T-helper 1 cell treated with Interleukin-12 subunit alpha and Interleukin-12 subunit beta and Interleukin-4 antibody, amounts not matched to agents 30 μg/mL and 1 μg/mL, for 36 hours (primary cell): ENCODE results near the gene PTPRJ.
A peak's percentile ranks its signal among the peaks of the same experiment; 100 is the strongest.
"Not testable (repeated sequence)": the region's sequence is repeated elsewhere in the genome, so short reads cannot be mapped to it uniquely, and the experiment has no call there.

Experiments
- H3K27ac Mint-ChIP-seq: one replicate; pipeline ENCODE4 v1.8.0; 2021; ENCODE audit warnings: mild to moderate bottlenecking, mixed read lengths
- H3K27me3 Mint-ChIP-seq: one replicate; pipeline ENCODE4 v1.8.0; 2021; ENCODE audit warnings: low read depth, mixed read lengths
- H3K36me3 Mint-ChIP-seq: one replicate; pipeline ENCODE4 v1.8.0; 2021; ENCODE audit warnings: low read depth, mixed read lengths
- H3K4me1 Mint-ChIP-seq: one replicate; pipeline ENCODE4 v1.8.0; 2021; ENCODE audit warnings: low read depth, mixed read lengths
- H3K4me3 Mint-ChIP-seq: one replicate; pipeline ENCODE4 v1.8.0; 2021; ENCODE audit warnings: mild to moderate bottlenecking, moderate library complexity, mixed read lengths
- H3K9me3 Mint-ChIP-seq: one replicate; pipeline ENCODE4 v1.8.0; 2021; ENCODE audit warnings: mixed read lengths

Gene PTPRJ

GRCh38 chr11:47980088-47980906 lies at the start of gene PTPRJ:
PTPRJ (plus strand) TSS chr11:47980559; CDS start chr11:47980913, 354 bp downstream.
- H3K4me1 Mint-ChIP-seq: peaks cover 28% of the 10 kb centered on the region
- H3K27ac Mint-ChIP-seq: peak within 1 kb of the TSS; percentile 35
- H3K9me3 Mint-ChIP-seq: no peaks in the 10 kb centered on the region
- peak within 1 kb of the TSS; percentile 95 for H3K4me3 Mint-ChIP-seq
- peaks cover 18% of the 10 kb centered on the region for H3K27me3 Mint-ChIP-seq
- H3K36me3 Mint-ChIP-seq: peaks cover 23% of the 10 kb centered on the region

GRCh38 chr11:47932544-47932943 lies 47.8 kb upstream of the PTPRJ start:
- Mint-ChIP-seq H3K9me3 (no peaks in the 10 kb centered on the region), H3K27me3 (peaks cover 3% of the 10 kb centered on the region), H3K27ac (no peak overlapping the region), H3K36me3 (peaks cover 3% of the 10 kb centered on the region), H3K4me3 (no peak overlapping the region), H3K4me1 (peaks cover 24% of the 10 kb centered on the region)

GRCh38 chr11:47933797-47934196 lies 46.6 kb upstream of the PTPRJ start:
- not testable (repeated sequence) for H3K27me3 Mint-ChIP-seq, H3K9me3 Mint-ChIP-seq, H3K27ac Mint-ChIP-seq

GRCh38 chr11:47938791-47939560 lies 41.4 kb upstream of the PTPRJ start:
- Mint-ChIP-seq H3K4me3 (no peak overlapping the region), H3K9me3 (no peaks in the 10 kb centered on the region), H3K4me1 (peaks cover 30% of the 10 kb centered on the region), H3K27ac (no peak overlapping the region), H3K36me3 (no peaks in the 10 kb centered on the region), H3K27me3 (no peaks in the 10 kb centered on the region)

More at GRCh38 chr11:47933797-47934196, 46.6 kb upstream of the PTPRJ start:
- peaks cover 26% of the 10 kb centered on the region for H3K4me1 Mint-ChIP-seq
- not testable (repeated sequence) for H3K36me3 Mint-ChIP-seq, H3K4me3 Mint-ChIP-seq

GRCh38 chr11:47940904-47941649 lies 39.3 kb upstream of the PTPRJ start:
- Mint-ChIP-seq H3K27me3 (no peaks in the 10 kb centered on the region), H3K9me3 (no peaks in the 10 kb centered on the region), H3K4me3 (no peak overlapping the region), H3K4me1 (peaks cover 19% of the 10 kb centered on the region), H3K36me3 (no peaks in the 10 kb centered on the region), H3K27ac (peak overlapping the region; percentile 53)

- H3K4me1 Mint-ChIP-seq: peaks cover 27% of the 10 kb centered on the region
- no peak overlapping the region for H3K27ac Mint-ChIP-seq
- H3K36me3 Mint-ChIP-seq: no peaks in the 10 kb centered on the region
- no peak overlapping the region for H3K4me3 Mint-ChIP-seq
- H3K9me3 Mint-ChIP-seq: no peaks in the 10 kb centered on the region
- H3K27me3 Mint-ChIP-seq: no peaks in the 10 kb centered on the region
Observed at GRCh38 chr11:47941907-47942558, 38.3 kb upstream of the PTPRJ start.

- Mint-ChIP-seq H3K27ac (no peak overlapping the region), H3K4me1 (peaks cover 25% of the 10 kb centered on the region), H3K9me3 (no peaks in the 10 kb centered on the region), H3K4me3 (no peak overlapping the region), H3K27me3 (no peaks in the 10 kb centered on the region), H3K36me3 (peaks cover 3% of the 10 kb centered on the region)
Observed at GRCh38 chr11:47943721-47944586, 36.4 kb upstream of the PTPRJ start.

- Mint-ChIP-seq H3K4me1 (peaks cover 27% of the 10 kb centered on the region), H3K27ac (no peak overlapping the region), H3K4me3 (no peak overlapping the region), H3K9me3 (no peaks in the 10 kb centered on the region), H3K27me3 (no peaks in the 10 kb centered on the region), H3K36me3 (peaks cover 3% of the 10 kb centered on the region)
Observed at GRCh38 chr11:47944632-47945031, 35.7 kb upstream of the PTPRJ start.

- Mint-ChIP-seq H3K4me1 (peaks cover 38% of the 10 kb centered on the region), H3K27ac (peak overlapping the region; percentile 57), H3K27me3 (no peaks in the 10 kb centered on the region), H3K9me3 (no peaks in the 10 kb centered on the region), H3K36me3 (peaks cover 3% of the 10 kb centered on the region), H3K4me3 (peak overlapping the region; percentile 21)
Observed at GRCh38 chr11:47946682-47947559, 33.4 kb upstream of the PTPRJ start.

GRCh38 chr11:47948137-47948536 lies 32.2 kb upstream of the PTPRJ start:
- H3K9me3 Mint-ChIP-seq: no peaks in the 10 kb centered on the region
- H3K4me3 Mint-ChIP-seq: no peak overlapping the region
- peaks cover 38% of the 10 kb centered on the region for H3K4me1 Mint-ChIP-seq
- H3K27ac Mint-ChIP-seq: peak overlapping the region; percentile 52
- no peaks in the 10 kb centered on the region for H3K27me3 Mint-ChIP-seq
- peaks cover 3% of the 10 kb centered on the region for H3K36me3 Mint-ChIP-seq

- H3K27me3 Mint-ChIP-seq, H3K36me3 Mint-ChIP-seq, H3K9me3 Mint-ChIP-seq, H3K4me3 Mint-ChIP-seq: not testable (repeated sequence)
- H3K27ac Mint-ChIP-seq: peak overlapping the region; percentile 76
- peaks cover 38% of the 10 kb centered on the region for H3K4me1 Mint-ChIP-seq
Observed at GRCh38 chr11:47949001-47949675, 31.2 kb upstream of the PTPRJ start.

GRCh38 chr11:47950396-47950795 lies 30.0 kb upstream of the PTPRJ start:
- H3K27ac Mint-ChIP-seq: peak overlapping the region; percentile 84
- peaks cover 3% of the 10 kb centered on the region for H3K36me3 Mint-ChIP-seq
- no peaks in the 10 kb centered on the region for H3K9me3 Mint-ChIP-seq
- peak overlapping the region; percentile 37 for H3K4me3 Mint-ChIP-seq
- no peaks in the 10 kb centered on the region for H3K27me3 Mint-ChIP-seq
- H3K4me1 Mint-ChIP-seq: peaks cover 43% of the 10 kb centered on the region
